H9 (cell line): Measurements from ENCODE around the gene ITIH6. TPM values are rescaled to one million over a fixed set of nuclear protein-coding genes. Genes with fewer than 3 reads are reported as not detected.

Experiments used
- DNase-seq: peaks from one replicate; pipeline ENCODE4 v3.0.0-alpha.2; 2017
- H2AFZ ChIP-seq: one replicate; pipeline ENCODE4 v1.6.1; 2013; ENCODE audit warnings: mild to moderate bottlenecking, low read length, control low read depth, moderate library complexity
- H2AK5ac ChIP-seq: 2 replicates; pipeline ENCODE4 v1.6.1; 2013; ENCODE audit warnings: low read length, control low read depth, mixed read lengths; ENCODE audit not compliant: insufficient read length
- H2BK120ac ChIP-seq: one replicate; pipeline ENCODE4 v1.6.1; 2013; ENCODE audit warnings: low read depth, mild to moderate bottlenecking, low read length, control low read depth, inconsistent platforms; ENCODE audit not compliant: poor library complexity, severe bottlenecking
- H2BK12ac ChIP-seq: 2 replicates; pipeline ENCODE4 v1.6.1; 2013; ENCODE audit warnings: low read length, control low read depth, mixed read lengths, low read depth; ENCODE audit not compliant: insufficient read length
- H2BK15ac ChIP-seq: 2 replicates; pipeline ENCODE4 v1.6.1; 2013; ENCODE audit warnings: low read depth, low read length, control low read depth
- H2BK20ac ChIP-seq: one replicate; pipeline ENCODE4 v1.6.1; 2013; ENCODE audit warnings: low read depth, mild to moderate bottlenecking, low read length, control low read depth, inconsistent platforms; ENCODE audit not compliant: poor library complexity, severe bottlenecking
- H2BK5ac ChIP-seq: 2 replicates; pipeline ENCODE4 v1.6.1; 2013; ENCODE audit warnings: low read length, control low read depth, mixed read lengths; ENCODE audit not compliant: insufficient read length
- H3K14ac ChIP-seq: 2 replicates; pipeline ENCODE4 v1.6.1; 2013; ENCODE audit warnings: low read length, control low read depth; ENCODE audit not compliant: insufficient read depth
- H3K18ac ChIP-seq: 2 replicates; pipeline ENCODE4 v1.6.1; 2013; ENCODE audit warnings: low read depth, mild to moderate bottlenecking, mixed read lengths, low read length, control low read depth; ENCODE audit not compliant: insufficient read length
- H3K23ac ChIP-seq: 2 replicates; pipeline ENCODE4 v1.6.1; 2013; ENCODE audit warnings: low read length, control low read depth, mixed read lengths, low read depth; ENCODE audit not compliant: insufficient read length
- H3K23me2 ChIP-seq: 2 replicates; pipeline ENCODE4 v1.6.1; 2013; ENCODE audit warnings: low read depth, mild to moderate bottlenecking, mixed read lengths, low read length, control low read depth; ENCODE audit not compliant: insufficient read length, poor library complexity, severe bottlenecking
- H3K27ac ChIP-seq: 2 replicates; pipeline ENCODE4 v1.5.1; 2013; ENCODE audit warnings: low read length, control low read depth, mixed read lengths, low read depth; ENCODE audit not compliant: insufficient read length
- H3K27me3 ChIP-seq: 2 replicates; pipeline ENCODE4 v1.6.1; 2013; ENCODE audit warnings: low read length, control low read depth, inconsistent platforms; ENCODE audit not compliant: insufficient read depth
- H3K4ac ChIP-seq: 2 replicates; pipeline ENCODE4 v1.6.1; 2013; ENCODE audit warnings: low read depth, mild to moderate bottlenecking, control low read depth, inconsistent platforms, low read length, moderate library complexity
- H3K4me1 ChIP-seq: 2 replicates; pipeline ENCODE4 v1.6.1; 2013; ENCODE audit warnings: low read length, control low read depth, inconsistent platforms; ENCODE audit not compliant: insufficient read depth
- H3K4me2 ChIP-seq: 2 replicates; pipeline ENCODE4 v1.6.1; 2013; ENCODE audit warnings: low read length, control low read depth, mixed read lengths; ENCODE audit not compliant: insufficient read length, insufficient read depth
- H3K56ac ChIP-seq: 2 replicates; pipeline ENCODE4 v1.6.1; 2013; ENCODE audit warnings: low read depth, mild to moderate bottlenecking, mixed read lengths, low read length, control low read depth; ENCODE audit not compliant: insufficient read length
- H3K79me1 ChIP-seq: 2 replicates; pipeline ENCODE4 v1.6.1; 2013; ENCODE audit warnings: low read depth, mild to moderate bottlenecking, moderate library complexity, low read length, control low read depth, inconsistent platforms; ENCODE audit not compliant: insufficient read depth, poor library complexity, severe bottlenecking
- H3K79me2 ChIP-seq: 2 replicates; pipeline ENCODE4 v1.6.1; 2013; ENCODE audit warnings: low read length, control low read depth, inconsistent platforms; ENCODE audit not compliant: insufficient read depth
- H3K9ac ChIP-seq: 2 replicates; pipeline ENCODE4 v1.6.1; 2013; ENCODE audit warnings: low read length, control low read depth, mixed read lengths; ENCODE audit not compliant: insufficient read length; ENCODE audit errors: extremely low read depth
- H3K9me3 ChIP-seq: one replicate; pipeline ENCODE4 v1.6.1; 2013; ENCODE audit warnings: low read depth, low read length, inconsistent platforms; ENCODE audit not compliant: control insufficient read depth
- H3T11ph ChIP-seq: one replicate; pipeline ENCODE4 v1.6.1; 2013; ENCODE audit warnings: mild to moderate bottlenecking, low read length, control low read depth, inconsistent platforms
- H4K20me1 ChIP-seq: one replicate; pipeline ENCODE4 v1.6.1; 2013; ENCODE audit not compliant: control insufficient read depth, insufficient read length, insufficient read depth
- H4K5ac ChIP-seq: 2 replicates; pipeline ENCODE4 v1.6.1; 2013; ENCODE audit warnings: low read depth, mild to moderate bottlenecking, mixed read lengths, low read length, control low read depth; ENCODE audit not compliant: insufficient read length
- H4K8ac ChIP-seq: replicated peaks from 2 replicates; pipeline ENCODE4 v1.6.1; 2013; ENCODE audit warnings: low read length, control low read depth, mixed read lengths, low read depth; ENCODE audit not compliant: insufficient read length
- H4K91ac ChIP-seq: 2 replicates; pipeline ENCODE4 v1.6.1; 2013; ENCODE audit warnings: low read depth, mild to moderate bottlenecking, moderate library complexity, mixed read lengths, low read length, control low read depth; ENCODE audit not compliant: insufficient read length
- H3K27ac Mint-ChIP-seq, 3 experiments: 2 replicates in 2 of 3; 3 replicates in 1 of 3; pipeline ENCODE4 v1.8.0; 2020 to 2021; ENCODE audit warnings: mixed read lengths in 3 of 3, mild to moderate bottlenecking in 1 of 3, moderate library complexity in 1 of 3
- H3K27me3 Mint-ChIP-seq: 2 replicates; pipeline ENCODE4 v1.8.0; 2021; ENCODE audit warnings: low read depth, mild to moderate bottlenecking, moderate library complexity, mixed read lengths
- H3K36me3 Mint-ChIP-seq, 3 experiments: 2 replicates in 2 of 3; 3 replicates in 1 of 3; pipeline ENCODE4 v1.8.0; 2020 to 2021; ENCODE audit warnings: low read depth in 3 of 3, mixed read lengths in 3 of 3; ENCODE audit not compliant: insufficient read depth in 1 of 3
- H3K4me1 Mint-ChIP-seq, 2 experiments: 2 replicates each; pipeline ENCODE4 v1.8.0; 2020; ENCODE audit warnings: mixed read lengths in 2 of 2
- H3K4me3 Mint-ChIP-seq, 2 experiments: 2 replicates in 1 of 2; 3 replicates in 1 of 2; pipeline ENCODE4 v1.8.0; 2020 to 2021; ENCODE audit warnings: mild to moderate bottlenecking in 2 of 2, mixed read lengths in 2 of 2, moderate library complexity in 1 of 2
- H3K9me3 Mint-ChIP-seq, 2 experiments: 2 replicates in 1 of 2; 3 replicates in 1 of 2; pipeline ENCODE4 v1.8.0; 2020; ENCODE audit warnings: mild to moderate bottlenecking in 2 of 2, mixed read lengths in 2 of 2, moderate library complexity in 1 of 2
- total RNA-seq: library from RNA; stranded (reverse); gene quantifications from 2 replicates; pipeline ENCODE4 v1.2.1, GENCODE V29; 2021
- TF ChIP-seq, protein P1 (sequence below): fragments of 200-600 bp; sonication (generic); conservative IDR thresholded peaks from 3 replicates; pipeline ENCODE4 v1.8.0; 2021; ENCODE audit warnings: antibody characterized with exemption, mild to moderate bottlenecking

ITIH6 gene
- total RNA-seq, 1 experiment from 2014 or later = not detected

DNA sequence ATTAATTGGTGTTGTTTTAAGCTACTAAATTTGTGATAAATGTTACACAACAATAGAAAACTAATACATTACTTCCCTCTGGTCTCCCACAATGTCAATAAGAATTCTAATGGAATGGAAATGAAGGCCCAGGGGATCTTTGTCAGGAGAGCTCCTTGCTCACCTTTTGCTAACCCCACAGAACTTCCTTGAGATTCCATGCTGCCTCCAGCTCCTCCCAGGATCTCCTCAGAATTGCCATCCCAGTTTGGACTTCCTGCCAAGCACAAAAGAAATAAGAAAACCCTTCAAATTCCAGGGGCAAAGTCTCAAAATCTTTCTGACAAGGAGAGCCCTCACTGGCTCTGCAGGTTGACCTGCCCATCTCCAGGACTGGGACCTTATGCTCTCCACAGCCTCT, 43.2 kb downstream of the ITIH6 start:
- Histone ChIP-seq H3K18ac (no peak overlapping the region), H3K79me1 (no peaks in the 10 kb centered on the region), H2BK5ac (no peak overlapping the region), H3K27me3 (no peaks in the 10 kb centered on the region), H3K23ac (no peak overlapping the region), H2BK12ac (no peak overlapping the region), H3K56ac (no peak overlapping the region), H3K4me1 (no peaks in the 10 kb centered on the region), H4K8ac (no peak overlapping the region), H3K4me2 (no peak overlapping the region), H2BK20ac (no peak overlapping the region), H3K9me3 (peaks cover 43% of the 10 kb centered on the region), H2AFZ (no peak overlapping the region), H4K20me1 (no peaks in the 10 kb centered on the region), H3K27ac (no peak overlapping the region), H4K5ac (no peak overlapping the region), H3T11ph (no peak overlapping the region), H3K23me2 (no peaks in the 10 kb centered on the region), H3K79me2 (no peaks in the 10 kb centered on the region), H2BK120ac (no peak overlapping the region), H2AK5ac (no peak overlapping the region), H3K14ac (no peak overlapping the region), H3K9ac (no peak overlapping the region), H3K4ac (no peak overlapping the region), H2BK15ac (no peak overlapping the region), H4K91ac (no peak overlapping the region)
- H3K9me3 Mint-ChIP-seq = peaks cover 81 to 83% of the 10 kb centered on the region in 2 experiments
- no peak for DNase-seq
- H3K27me3 Mint-ChIP-seq = no peaks in the 10 kb centered on the region; the same call in 1 of the 2 replicates
- peak overlapping the region in 1 of 3 experiments; percentile 25; a peak in 1 of 7 replicates for H3K27ac Mint-ChIP-seq
- H3K36me3 Mint-ChIP-seq = peaks cover 3 to 7% (median 6%) of the 10 kb centered on the region in 3 experiments; a peak in 6 of 7 replicates
- TF ChIP-seq, protein P1, sequence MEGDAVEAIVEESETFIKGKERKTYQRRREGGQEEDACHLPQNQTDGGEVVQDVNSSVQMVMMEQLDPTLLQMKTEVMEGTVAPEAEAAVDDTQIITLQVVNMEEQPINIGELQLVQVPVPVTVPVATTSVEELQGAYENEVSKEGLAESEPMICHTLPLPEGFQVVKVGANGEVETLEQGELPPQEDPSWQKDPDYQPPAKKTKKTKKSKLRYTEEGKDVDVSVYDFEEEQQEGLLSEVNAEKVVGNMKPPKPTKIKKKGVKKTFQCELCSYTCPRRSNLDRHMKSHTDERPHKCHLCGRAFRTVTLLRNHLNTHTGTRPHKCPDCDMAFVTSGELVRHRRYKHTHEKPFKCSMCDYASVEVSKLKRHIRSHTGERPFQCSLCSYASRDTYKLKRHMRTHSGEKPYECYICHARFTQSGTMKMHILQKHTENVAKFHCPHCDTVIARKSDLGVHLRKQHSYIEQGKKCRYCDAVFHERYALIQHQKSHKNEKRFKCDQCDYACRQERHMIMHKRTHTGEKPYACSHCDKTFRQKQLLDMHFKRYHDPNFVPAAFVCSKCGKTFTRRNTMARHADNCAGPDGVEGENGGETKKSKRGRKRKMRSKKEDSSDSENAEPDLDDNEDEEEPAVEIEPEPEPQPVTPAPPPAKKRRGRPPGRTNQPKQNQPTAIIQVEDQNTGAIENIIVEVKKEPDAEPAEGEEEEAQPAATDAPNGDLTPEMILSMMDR = no peak
- H3K4me1 Mint-ChIP-seq = peaks cover 24 to 28% of the 10 kb centered on the region in 2 experiments
- no peak overlapping the region for H3K4me3 Mint-ChIP-seq
